NCI-H510A (cell line): ENCODE measurements around the gene CFAP99.
"Not testable (repeated sequence)": the region's sequence is repeated elsewhere in the genome, so short reads cannot be mapped to it uniquely, and the experiment has no call there.

Experiments
- DNase-seq: peaks from one replicate; lab custom pipeline; 2025; lab: John Stamatoyannopoulos, UW

CFAP99 gene

DNA sequence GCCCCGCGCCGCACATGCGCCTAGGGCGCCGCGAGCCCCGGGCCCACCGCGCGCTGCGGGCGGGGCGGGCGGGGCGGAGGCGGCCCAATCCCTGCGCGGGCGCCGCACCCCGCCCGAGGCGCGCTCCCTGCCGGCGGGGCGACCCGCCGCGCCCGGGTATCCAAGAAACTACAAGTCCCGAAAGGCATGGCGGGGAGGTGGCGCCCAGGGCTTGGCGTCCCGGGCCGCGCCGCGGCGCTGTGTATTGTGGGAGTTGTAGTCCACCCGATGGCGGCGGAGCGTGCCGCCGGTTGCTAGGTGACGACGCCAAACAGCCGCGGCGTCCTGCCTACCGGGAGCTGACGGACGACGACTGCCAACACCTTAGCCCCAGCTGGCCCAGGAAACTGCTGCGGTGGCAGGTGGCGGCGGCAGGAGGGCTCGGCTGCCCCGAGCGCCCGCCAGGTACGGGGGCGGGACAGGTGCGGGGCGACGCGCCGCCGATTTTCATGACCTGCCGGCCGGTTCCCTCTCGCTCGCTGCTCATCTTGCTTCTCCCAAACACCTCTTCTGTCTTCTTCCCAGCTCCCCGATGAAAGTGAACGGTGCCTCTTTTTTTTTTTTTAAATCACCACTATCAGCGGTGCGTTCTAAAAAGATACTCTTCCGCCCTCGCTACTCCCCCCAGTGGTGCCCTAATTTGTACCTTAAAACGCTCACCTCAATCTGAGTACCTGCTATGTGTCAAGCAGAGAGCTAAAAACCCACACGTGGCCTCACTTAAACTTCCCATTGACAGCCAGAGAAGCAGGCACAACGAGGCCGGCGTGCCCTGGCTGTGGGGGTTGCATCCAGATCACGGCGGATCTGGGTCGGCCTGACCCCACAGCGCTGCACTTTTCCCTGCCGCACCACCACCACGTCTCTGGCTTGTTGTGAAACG is at the start of gene CFAP99:
Gene CFAP99, plus strand, starts transcription at position 306 of the 922 bp plus-strand sequence.
- DNase-seq, result peak; percentile 90

DNA sequence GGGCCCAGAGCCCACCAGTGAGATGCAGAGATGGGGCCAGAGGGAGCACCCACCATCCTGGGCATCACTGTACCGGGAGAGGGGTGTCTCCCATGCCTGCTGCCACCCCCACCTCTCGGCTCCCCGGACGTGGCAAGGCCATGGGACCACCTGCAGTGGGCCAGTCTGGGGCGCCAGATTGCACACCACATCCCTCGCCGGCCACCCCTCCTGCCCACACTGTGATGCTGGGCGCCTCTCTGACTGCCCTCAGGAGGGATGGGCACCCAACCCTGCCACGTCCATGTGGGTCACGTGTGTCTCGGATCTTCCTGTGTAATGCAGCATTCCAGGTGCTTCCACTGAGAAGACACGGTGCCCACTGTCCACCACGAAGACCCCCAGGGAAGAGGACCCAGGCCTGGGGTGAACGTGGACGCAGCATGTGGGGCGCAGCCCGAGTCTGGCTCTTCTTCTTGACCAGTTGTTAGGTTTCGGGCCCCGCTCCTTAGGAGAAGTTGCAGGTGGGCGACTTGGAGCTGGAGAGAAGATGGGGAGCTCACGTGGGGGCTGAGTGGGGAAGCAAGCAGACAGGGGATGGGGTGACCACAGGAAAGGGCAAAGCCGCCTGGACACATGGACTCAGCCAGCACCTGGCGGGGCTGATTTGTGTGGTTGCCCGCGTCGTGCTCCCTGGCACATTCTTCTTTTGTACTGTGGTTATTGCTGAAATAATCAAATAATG is 48.0 kb upstream of the CFAP99 start:
- no peak for DNase-seq

DNA sequence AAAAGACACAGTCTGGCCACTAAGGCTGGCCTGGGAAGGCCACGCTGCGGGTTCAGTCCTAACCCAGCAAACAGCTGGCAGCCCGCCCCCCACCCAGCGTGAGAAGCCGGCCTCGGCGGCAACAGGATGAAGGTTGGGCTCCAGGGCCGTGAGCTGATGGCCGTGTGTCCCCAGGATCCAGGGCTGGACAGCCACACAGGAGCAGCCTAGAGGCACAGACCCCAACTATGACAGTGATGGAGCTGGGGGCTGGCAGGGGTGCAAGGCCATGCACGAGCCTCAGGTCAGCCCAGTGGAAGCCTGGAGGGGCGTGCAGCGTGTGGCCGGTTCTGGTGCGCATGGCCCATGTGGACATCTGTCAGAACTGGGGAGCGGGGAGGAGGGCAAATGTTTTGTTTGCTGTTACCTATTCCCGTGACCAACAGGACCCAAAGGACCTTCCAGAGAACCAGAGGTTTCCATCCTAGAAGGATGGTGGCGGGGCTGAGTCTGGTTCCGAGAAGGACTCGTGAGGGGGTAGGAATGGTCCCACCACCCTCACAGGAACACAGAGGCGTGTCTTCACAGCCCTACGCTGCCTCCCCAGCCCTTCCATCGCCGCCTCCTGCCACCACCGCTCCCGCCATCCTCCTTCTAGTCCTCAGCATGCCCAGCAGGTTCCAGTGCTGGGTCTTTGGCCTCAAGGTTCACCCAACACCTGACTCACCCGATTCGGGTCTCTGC is 46.8 kb upstream of the CFAP99 start:
- no peak for DNase-seq

DNA sequence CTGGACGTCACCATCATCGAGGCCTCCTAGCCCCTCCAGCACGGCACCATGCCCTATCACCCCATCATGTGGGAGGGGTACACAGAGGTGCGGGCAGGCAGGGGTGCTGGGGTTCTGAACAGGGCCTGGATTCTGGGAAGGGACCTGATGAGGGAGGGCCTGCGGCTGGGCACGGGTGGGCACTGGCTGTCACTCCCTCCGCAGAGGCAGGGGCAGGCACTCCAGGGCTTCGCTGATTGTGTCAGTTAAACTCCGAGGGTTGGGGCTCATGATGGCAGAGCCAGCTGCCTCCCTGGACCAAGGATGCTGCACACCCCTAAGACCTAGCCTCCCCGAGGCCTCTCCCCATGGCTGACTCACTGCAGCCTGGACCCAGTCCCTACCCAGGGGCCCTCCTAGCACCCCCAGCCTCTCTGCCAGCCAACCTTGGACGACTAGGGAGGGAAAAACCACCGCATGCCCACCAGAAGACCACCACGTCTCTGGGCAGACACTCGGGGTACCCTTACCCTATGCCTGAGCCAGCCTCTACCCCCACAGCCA is 46.2 kb upstream of the CFAP99 start:
- DNase-seq, result no peak

DNA sequence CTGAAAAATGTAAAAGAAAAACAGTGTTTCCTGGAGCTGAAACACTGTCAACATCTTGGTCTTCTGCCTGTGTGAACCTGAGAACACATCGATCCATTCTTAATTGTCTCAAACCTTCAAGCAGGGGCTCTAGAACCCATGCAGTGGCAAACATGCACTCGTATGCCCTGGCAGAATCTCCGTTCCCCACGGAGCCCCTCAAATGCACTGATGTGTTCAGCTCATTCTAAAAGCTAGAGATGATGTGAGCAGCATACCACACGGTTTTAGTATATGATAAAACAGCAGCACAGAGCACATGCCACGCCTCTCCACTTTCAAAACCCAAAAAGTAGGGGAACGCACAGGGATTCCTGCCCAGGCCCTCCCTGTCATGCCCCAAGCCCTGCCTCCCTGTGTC is 45.2 kb upstream of the CFAP99 start:
- no peak for DNase-seq

- DNase-seq, result no peak
These were observed 43.3 kb upstream of the CFAP99 start for GRCh38 chr4:2375427-2375826.

DNA sequence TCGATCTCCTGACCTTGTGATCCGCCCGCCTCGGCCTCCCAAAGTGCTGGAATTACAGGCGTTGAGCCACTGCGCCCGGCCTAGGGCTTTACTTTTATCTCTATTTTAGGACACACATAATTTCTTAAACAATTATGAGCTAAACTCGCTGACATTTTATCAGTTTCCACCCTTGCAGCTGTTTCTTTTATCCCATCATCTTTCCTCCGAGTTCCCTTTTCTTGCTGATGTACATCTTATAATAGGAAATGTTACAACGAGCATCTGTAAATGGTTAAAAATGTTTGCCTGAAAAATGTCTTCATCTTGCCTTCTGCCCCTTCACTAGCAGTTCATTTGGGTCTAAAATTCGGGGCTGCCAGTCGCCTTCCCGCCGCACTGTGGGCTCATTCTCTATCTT is 41.5 kb upstream of the CFAP99 start:
- no peak for DNase-seq

DNA sequence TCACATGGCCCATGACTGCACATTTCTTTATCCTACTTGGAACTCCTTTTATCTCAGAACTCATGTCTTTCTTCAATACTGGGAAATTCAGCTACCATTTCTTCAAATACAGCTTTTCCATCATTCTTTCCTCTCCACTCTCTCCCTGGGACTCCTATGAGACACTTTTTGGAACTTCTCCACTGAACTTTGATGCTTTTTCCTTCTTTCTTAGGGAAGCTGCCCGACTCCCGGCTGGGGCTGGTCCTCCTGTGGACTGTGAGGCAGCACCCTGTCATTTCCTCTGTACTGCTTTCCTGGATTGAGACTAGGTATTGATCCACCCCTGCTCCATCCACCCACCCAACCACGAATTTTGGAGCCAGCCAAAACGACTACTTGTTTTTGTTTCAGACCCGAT is 40.4 kb upstream of the CFAP99 start:
- DNase-seq, result no peak

DNA sequence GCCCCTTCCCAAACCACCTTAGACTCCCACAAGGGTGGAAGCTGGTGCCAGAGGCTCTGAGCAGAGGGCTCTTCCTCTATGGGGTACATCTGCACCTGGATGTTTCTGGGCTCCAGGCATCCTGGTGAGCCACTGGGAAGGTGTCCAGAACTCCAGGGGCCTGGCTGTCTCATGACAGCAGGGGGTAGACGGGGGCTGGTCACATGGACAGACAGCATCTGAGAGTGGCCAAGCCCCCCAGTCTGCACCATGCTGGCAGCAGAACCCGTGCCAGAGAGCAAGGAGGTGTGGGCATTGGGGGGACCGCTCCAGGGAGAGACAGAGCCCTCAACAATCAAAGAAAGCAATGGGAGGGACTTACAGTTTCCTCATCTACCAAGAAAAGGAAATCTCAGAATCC is 39.9 kb upstream of the CFAP99 start:
- DNase-seq, result no peak

DNA sequence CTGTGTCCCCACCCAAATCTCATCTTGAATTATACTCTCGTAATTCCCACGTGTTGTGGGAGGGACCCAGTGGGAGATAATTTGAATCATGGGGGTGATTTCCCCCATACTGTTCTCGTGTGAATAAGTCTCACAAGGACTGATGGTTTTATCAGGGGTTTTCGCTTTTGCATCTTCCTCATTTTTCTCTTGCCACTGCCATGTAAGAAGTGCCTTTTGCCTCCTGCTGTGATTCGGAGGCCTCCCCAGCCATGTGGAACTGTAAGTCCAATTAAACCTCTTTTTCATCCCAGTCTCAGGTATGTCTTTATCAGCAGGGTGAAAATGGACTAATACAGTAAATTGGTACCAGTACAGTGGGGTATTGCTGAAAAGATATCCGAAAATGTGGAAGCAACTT is 38.2 kb upstream of the CFAP99 start:
- not testable (repeated sequence) for DNase-seq

DNA sequence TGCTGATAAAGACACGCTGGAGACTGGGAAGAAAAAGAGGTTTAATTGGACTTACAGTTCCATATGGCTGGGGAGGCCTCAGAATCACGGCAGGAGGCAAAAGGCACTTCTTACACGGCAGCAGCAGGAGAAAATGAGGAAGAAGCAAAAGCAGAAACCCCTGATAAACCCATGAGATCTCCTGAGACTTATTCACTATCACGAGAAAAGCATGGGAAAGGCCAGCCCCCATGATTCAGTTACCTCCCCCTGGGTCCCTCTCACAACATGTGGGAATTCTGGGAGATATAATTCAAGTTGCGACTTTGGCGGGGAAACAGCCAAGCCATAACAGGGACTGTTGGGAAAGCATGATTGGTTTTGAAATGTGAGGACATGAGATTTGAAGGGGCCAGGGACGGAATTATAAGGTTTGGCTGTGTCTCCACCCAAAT is 36.0 kb upstream of the CFAP99 start:
- DNase-seq, result not testable (repeated sequence)

- DNase-seq, result not testable (repeated sequence)
These were observed 35.5 kb upstream of the CFAP99 start for GRCh38 chr4:2383220-2383631.

DNA sequence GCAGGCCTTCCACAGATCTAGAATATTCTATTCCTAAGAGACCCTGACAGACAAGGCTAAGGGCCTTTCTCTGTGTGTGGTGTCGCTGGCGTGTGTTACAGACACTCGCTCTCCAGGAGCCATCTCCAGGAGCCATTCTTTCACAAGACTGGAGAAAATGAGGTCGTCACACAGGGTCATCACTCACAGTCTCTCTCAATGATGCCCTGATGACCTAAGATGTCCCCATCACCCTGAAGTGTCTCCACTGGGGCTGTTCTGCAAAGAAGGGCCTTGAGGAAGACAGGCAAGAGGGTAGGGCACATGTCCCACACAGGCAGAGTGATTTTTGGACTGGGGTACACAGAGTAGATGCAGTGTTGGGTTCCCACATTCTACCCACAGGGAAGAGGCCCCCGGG is 35.0 kb upstream of the CFAP99 start:
- DNase-seq, result no peak

GRCh38 chr4:2384245-2384644 is 34.5 kb upstream of the CFAP99 start:
- DNase-seq, result no peak

DNA sequence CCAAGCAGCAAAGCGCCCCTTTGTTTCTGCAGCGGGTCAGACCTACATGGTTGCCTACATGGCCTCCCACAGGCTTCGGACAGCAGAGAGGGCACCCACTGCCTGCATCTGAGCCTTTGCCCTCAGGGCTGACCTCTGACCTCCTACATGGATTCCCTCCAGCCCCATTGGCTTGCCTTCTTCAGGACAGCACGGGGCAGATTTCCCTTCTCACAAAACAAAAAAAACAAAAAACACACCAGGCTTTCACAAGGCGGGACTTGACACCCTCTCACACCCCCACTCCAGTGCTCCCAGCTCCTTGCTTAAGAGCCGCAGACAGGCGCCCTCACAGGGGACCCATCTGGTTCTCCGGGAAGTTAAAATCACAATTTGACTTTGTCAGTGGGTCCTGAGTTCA is 33.2 kb upstream of the CFAP99 start:
- DNase-seq, result no peak

DNA sequence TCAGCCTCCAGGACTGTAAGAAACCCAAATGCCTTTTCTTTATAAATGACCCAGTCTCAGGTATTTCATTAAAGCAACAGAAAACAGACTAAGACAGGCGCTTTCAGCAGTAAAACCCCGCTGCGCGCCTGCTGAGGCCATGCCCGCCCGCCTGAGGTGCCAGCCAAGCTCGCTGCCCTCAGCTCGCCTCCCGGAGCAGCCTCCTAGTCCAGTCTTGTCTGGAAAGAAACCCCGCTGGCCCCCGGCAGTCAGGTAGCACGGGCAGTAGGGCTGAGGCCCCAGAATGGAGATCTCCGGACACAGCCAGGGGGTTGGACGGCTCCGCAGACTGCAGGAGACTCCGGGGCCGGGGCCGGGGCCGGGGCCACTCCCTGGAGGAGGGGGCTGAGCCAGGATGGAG is 32.0 kb upstream of the CFAP99 start:
- DNase-seq, result no peak

- no peak for DNase-seq
These were observed 31.5 kb upstream of the CFAP99 start for GRCh38 chr4:2387218-2387617.

GRCh38 chr4:2387829-2388228 is 30.9 kb upstream of the CFAP99 start:
- no peak for DNase-seq

GRCh38 chr4:2388429-2389182 is 30.1 kb upstream of the CFAP99 start:
- DNase-seq, result no peak

DNA sequence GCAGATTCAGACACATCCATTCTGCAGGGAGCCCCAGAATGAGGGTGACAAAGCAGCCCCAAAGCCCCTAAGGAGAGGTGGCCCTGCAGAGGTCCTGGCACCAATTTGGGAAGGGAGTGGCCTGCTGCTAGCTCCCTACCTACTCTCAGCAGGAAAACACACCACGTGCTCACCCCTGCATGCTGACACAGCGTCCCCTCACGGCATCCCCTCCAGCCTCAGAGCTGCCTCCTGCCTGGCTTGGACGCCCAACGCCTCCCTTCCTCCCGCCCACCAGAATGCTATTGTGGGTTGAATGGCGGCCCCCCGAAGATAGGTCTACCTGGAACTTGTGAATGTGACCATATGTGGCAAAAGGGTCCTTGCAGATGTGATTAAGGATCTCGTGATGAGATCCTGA is 29.1 kb upstream of the CFAP99 start:
- no peak for DNase-seq

DNA sequence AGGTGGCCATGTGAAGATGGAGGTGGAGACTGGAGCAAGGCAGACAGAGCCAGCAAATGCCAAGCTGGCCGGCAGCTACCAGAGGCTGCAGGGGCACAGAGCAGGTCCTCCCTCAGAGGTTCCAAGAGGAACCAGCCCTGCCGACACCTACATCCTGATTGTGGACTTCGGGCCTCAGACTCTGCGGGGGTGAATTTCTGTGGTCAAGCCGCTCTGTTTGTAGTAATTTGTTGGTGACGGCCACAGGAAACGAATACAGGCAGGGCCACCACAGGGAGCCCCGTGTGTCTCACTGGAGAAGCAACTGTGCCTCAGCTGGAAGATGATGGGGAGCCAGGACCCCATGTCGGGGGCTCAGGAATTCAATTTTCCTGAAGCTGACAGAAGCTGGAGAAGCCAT is 28.6 kb upstream of the CFAP99 start:
- no peak for DNase-seq
